IPS DF 4.7 (cell line): ENCODE measurements around the gene RBM34.
A peak's percentile ranks its signal among the peaks of the same experiment; 100 is the strongest.

Source experiments
- DNase-seq: peaks from one replicate; pipeline ENCODE4 v3.0.0-alpha.2; 2013; ENCODE audit warnings: low spot score; ENCODE audit errors: extremely low read depth

Gene RBM34

GRCh38 chr1:235156265-235156664 lies 4.8 kb downstream of the RBM34 start:
- DNase-seq, result no peak

GRCh38 chr1:235152235-235152634 lies 8.8 kb downstream of the RBM34 start:
- DNase-seq, result no peak

GRCh38 chr1:235151033-235151432 lies 10.0 kb downstream of the RBM34 start:
- DNase-seq, result no peak

- no peak for DNase-seq
These were observed 11.2 kb downstream of the RBM34 start for GRCh38 chr1:235149824-235150223.

GRCh38 chr1:235147269-235147668 lies 13.8 kb downstream of the RBM34 start:
- DNase-seq, result no peak

GRCh38 chr1:235145639-235146038 lies 15.4 kb downstream of the RBM34 start:
- no peak for DNase-seq

- no peak for DNase-seq
These were observed 18.1 kb downstream of the RBM34 start for GRCh38 chr1:235142991-235143390.

GRCh38 chr1:235139315-235139714 lies 21.7 kb downstream of the RBM34 start:
- no peak for DNase-seq

GRCh38 chr1:235138821-235139220 lies 22.2 kb downstream of the RBM34 start:
- DNase-seq, result no peak

GRCh38 chr1:235136111-235136510 lies 24.9 kb downstream of the RBM34 start:
- DNase-seq, result no peak

GRCh38 chr1:235134171-235134570 lies 26.9 kb downstream of the RBM34 start:
- DNase-seq, result no peak

- no peak for DNase-seq
These were observed 28.0 kb downstream of the RBM34 start for GRCh38 chr1:235133086-235133485.

- no peak for DNase-seq
These were observed 29.1 kb downstream of the RBM34 start for GRCh38 chr1:235131961-235132360.

- no peak for DNase-seq
These were observed 30.2 kb downstream of the RBM34 start for GRCh38 chr1:235130766-235131270.

GRCh38 chr1:235129774-235130570 lies 31.1 kb downstream of the RBM34 start:
- no peak for DNase-seq

- DNase-seq, result peak; percentile 89
These were observed 32.4 kb downstream of the RBM34 start, which contains the start of gene TOMM20 for GRCh38 chr1:235128456-235129328. TSS of gene TOMM20 (minus strand) at chr1:235128837. CDS start at chr1:235128715, 122 bp downstream.

GRCh38 chr1:235127732-235128455 lies 33.2 kb downstream of the RBM34 start:
- no peak for DNase-seq

GRCh38 chr1:235127203-235127602 lies 33.8 kb downstream of the RBM34 start:
- no peak for DNase-seq

- no peak for DNase-seq
These were observed 36.4 kb downstream of the RBM34 start for GRCh38 chr1:235124665-235125064.

GRCh38 chr1:235124111-235124510 lies 36.9 kb downstream of the RBM34 start:
- DNase-seq, result no peak

- no peak for DNase-seq
These were observed 38.7 kb downstream of the RBM34 start for GRCh38 chr1:235122348-235122747.
